CD4-positive, alpha-beta T cell treated with Interleukin-17A for 4 hours (primary cell): ENCODE results near the gene NAA60.

Experiments used
- DNase-seq: peaks from one replicate; pipeline ENCODE4 v3.0.0-alpha.2; 2020; ENCODE audit warnings: mixed read lengths

The NAA60 gene

GRCh38 chr16:3511286-3512180, 68.1 kb downstream of the NAA60 start:
- no peak for DNase-seq

DNA sequence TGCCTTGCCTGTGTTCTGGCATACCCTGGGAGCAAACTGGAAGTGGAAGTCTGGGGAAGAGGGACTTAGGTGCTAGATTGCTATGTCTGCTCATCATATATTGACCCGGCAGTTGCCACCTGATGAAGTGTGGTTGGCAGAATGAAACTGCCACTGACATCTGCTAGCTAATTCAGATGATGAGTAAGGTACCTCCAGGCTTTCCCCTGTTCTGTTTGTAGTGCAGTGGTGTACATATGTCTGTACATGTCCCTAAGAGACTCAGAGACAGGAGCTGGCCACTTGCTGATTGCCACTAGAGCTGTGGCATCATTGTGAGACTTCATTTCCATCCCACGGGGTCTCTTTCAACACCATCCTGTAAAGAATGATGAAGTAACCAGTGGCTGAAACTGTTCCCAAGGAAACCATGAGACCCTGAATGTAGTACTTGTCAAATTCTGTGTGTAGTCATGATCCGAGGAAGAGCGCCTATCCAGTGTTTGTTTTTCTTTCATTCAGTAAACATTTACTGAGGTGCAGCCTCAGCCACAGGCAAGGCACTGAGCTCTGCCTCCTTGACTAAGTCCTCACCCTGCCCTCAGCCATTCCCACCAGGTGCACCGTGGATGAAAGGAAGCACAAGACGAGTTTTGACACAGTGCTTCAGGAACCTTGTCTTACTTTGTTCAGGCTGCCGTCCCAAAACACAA, 70.6 kb downstream of the NAA60 start:
- no peak for DNase-seq

DNA sequence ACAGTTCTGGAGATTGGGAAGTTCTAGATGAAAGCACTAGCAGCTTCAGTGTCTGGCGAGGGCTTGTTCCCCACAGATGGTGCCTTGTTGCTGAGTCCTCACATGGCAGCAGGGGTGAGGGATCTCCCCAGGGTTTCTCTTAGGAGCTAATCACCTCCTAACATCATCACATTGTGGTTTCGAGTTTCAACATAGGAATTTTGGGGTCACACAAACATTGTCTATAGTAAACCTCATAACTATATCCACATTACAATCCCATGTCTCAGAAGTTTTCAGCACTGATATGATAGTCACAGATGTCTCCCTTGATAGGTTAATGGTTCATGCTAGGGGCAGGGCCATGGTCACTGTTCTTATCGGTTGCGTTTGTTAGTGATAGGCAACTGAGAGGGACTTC, 71.1 kb downstream of the NAA60 start:
- DNase-seq: no peak

- no peak for DNase-seq
These were observed 72.4 kb downstream of the NAA60 start for GRCh38 chr16:3515897-3516296.

GRCh38 chr16:3518292-3518985, 75.0 kb downstream of the NAA60 start:
- DNase-seq: no peak

DNA sequence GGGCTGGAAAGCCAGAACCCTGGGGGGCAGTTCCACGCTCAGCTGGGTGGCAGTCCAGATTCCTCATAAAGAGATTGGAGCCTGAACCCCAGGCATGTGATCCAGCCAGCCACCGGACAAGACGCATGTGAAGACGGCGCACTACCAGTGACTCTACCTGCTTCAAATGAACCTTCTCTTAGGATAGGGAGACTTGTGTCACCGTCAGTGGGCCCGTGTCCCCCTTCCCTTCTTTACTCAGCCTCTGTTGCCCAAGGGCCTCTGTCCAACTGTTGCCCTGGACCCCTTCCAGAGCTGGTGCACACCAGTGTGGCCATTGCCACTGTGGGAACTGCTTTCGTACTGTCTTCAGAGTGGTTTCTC, 75.5 kb downstream of the NAA60 start:
- no peak for DNase-seq

GRCh38 chr16:3519581-3519980, 76.1 kb downstream of the NAA60 start:
- DNase-seq: no peak

GRCh38 chr16:3520413-3520812, 76.9 kb downstream of the NAA60 start:
- DNase-seq: no peak

DNA sequence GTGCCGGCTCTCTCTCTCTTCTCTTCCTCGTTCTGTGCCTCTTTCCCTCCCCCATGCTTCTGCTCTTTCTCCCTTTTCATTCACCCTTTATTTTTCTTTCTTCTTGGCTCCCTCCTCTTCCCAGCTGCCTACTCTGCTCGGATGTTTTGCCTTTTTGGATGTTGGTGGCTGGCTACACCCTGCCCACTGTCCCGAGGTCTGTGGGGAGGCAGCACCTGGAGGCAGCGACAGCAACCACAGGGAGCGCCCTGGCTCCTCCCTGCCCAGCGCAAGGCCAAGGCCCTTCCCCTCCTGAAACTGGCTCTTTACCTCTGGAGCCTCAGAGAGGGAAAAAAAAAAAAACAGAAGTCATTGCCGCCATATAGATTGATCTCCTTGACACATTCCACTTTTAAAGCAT, 77.4 kb downstream of the NAA60 start:
- DNase-seq: no peak

GRCh38 chr16:3523281-3523680, 79.8 kb downstream of the NAA60 start:
- DNase-seq: no peak

GRCh38 chr16:3525951-3526350, 82.5 kb downstream of the NAA60 start:
- DNase-seq: no peak

- peak; percentile 64 for DNase-seq
These were observed 83.8 kb downstream of the NAA60 start for GRCh38 chr16:3527216-3527829.

DNA sequence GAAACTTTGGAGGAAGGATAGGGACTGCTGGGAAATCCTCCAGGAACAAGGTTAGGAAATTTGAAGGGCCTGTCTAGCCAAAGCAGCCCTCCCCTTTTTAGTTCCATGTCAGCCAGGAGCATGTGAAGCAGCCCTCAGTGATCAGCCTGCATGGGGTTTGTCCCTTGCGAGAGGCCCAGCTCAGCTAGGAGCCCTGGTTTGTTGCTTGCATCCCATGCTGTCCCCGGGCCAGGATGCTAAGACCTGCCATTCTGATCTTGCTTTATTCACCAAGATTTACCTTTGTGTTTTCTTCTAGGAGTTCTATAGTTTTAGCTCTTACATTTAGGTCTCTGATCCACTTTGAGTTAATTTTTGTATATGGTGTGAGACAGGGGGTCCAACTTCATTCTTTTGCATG, 84.9 kb downstream of the NAA60 start:
- DNase-seq: no peak

DNA sequence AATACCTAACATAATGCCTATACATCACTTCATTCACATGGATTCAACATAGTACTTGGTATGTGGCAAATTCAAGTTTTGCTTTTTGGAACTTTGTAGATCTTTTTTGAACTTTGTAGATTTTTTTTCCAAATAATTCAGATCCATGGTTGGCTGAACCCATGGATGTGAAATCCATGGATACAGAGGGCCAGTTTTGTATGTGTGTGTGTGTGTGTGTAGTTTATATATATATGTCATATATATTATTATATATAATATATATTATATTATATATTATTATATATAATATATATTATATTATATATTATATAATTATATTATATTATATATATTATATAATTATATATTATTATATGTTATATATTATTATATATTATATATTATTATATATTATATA, 85.7 kb downstream of the NAA60 start:
- no peak for DNase-seq

GRCh38 chr16:3530371-3530914, 87.0 kb downstream of the NAA60 start:
- no peak for DNase-seq

DNA sequence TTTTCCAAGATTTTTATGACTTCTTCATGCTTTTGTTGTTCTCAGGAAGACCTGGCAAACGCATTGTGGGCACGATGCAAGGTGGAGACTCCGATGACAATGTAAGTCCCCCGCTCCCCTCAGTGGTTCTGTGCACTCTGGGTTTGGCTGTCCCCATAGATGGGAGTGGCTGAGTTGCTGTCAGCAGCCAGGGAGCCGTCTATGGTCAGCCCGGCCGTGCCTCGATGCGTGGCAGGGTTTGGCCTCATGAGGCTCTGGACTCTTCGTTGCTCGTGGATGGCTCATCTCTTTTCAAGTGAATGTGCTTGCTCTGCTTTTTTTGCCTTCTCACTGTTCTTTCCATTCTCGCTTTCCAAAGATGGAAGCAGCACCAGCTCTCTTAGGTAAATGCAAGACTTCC, 89.3 kb downstream of the NAA60 start:
- DNase-seq: no peak

GRCh38 chr16:3534126-3534525, 90.6 kb downstream of the NAA60 start:
- DNase-seq: no peak

DNA sequence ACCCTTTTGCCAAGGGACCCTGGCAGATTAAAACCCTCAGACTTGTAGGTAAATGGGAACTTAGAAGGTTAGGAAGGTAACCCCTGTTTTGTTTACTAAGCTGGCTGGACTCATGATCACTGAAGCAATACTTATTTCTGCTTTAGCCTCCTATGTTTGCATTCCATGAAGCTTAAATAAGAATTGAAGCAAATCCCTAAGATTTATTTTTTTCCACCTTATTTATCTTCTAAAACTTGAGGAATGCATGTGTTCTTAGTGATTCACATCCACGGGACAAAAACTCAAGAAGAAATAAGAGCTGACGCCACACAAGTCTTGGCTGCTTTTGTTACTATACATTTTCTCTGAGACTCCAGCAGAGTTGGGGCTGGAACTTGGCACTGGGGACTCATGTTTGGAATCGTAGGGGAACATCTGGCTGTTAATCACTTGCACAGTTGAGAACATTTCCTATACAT, 92.8 kb downstream of the NAA60 start:
- DNase-seq: no peak
